HG03432 (cell line): ENCODE measurements around the gene DUSP22.

Experiments
- ATAC-seq: cut with Tn5 transposase; IDR thresholded peaks from one replicate; pipeline ENCODE4 v1.9.1; 2021; ENCODE audit warnings: mild to moderate bottlenecking, moderate library complexity; ENCODE audit not compliant: unreplicated experiment

The DUSP22 gene

DNA sequence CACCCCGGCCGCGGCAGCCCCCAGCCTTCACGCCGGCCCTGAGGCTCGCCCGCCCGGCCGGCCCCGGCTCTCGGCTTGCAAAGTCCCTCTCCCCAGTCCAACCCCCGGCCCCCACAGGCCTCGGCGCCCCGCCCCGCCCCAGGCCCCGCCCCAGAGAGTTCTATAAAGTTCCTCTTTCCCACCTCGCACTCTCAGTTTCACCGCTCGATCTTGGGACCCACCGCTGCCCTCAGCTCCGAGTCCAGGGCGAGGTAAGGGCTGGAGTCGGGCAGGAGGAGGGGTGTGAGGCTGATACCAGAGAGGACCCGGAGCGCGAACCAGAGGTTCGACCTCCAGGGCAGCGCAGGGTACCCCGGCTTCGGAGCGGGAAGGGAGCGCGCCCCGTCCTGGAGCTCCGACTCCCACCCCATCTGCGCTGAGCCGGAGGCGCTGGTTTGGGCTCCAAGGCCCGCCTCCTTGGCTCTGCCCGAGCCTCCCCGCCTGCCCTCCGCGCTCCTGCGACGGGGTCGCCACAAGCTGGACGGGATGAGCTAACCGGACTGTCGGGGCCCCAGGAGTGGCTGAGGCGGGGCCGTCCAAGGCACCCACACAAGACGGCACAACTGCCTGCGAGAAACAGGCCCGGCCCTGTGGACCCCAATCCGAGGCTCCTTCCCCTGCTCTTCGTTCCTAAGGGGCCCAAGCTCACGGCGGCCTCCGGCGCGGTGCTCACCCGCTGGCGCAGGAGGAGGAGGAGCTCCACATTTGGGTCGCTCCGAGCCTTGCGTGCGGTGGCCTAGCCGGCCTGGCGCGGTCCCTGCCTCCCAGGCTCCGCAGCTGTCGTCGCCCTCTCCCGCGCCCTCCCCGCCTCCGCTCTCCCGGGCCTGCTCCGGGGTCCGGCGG is 99.5 kb downstream of the DUSP22 start, which contains the start of gene IRF4:
TSS of gene IRF4 (plus strand) at position 194 of the 882 bp plus-strand sequence. CDS start 1,401 bp downstream, outside the sequence.
- peak; percentile 49 for ATAC-seq

DNA sequence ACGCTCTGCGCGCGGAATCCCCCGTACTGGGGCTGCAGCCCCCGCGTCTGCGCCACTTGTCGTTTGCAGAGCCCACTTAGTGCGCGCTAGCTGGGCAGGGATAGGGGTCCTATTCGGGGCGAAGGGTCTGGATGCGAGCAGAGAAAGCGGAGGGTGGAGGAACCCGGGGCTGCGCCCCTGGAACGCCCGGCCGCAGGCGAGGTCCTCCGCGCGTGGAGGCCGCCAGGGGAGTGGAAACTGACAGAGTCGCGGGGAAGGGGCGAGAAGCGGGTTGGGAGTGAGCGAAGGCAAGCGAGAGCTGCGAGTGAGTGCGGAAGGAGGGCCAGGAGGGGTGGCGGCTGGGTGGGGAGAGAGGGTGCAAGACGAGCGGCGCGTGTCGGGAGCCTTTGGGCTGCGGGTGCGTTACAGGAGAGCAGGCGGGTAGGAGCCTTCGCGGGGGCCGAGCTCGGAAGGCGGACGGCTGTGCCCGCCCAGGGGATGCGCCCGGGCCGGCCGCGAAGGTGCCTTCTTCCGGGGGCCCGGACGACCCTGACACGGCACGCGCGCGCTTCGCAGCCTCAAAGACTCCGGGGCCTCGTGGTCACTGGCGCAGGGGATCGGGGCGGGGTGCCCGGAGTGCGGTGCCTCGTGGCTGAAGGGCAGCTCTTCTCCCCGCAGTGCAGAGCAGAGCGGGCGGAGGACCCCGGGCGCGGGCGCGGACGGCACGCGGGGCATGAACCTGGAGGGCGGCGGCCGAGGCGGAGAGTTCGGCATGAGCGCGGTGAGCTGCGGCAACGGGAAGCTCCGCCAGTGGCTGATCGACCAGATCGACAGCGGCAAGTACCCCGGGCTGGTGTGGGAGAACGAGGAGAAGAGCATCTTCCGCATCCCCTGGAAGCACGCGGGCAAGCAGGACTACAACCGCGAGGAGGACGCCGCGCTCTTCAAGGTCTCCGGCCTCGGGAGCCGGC is 100.4 kb downstream of the DUSP22 start:
- no peak for ATAC-seq

DNA sequence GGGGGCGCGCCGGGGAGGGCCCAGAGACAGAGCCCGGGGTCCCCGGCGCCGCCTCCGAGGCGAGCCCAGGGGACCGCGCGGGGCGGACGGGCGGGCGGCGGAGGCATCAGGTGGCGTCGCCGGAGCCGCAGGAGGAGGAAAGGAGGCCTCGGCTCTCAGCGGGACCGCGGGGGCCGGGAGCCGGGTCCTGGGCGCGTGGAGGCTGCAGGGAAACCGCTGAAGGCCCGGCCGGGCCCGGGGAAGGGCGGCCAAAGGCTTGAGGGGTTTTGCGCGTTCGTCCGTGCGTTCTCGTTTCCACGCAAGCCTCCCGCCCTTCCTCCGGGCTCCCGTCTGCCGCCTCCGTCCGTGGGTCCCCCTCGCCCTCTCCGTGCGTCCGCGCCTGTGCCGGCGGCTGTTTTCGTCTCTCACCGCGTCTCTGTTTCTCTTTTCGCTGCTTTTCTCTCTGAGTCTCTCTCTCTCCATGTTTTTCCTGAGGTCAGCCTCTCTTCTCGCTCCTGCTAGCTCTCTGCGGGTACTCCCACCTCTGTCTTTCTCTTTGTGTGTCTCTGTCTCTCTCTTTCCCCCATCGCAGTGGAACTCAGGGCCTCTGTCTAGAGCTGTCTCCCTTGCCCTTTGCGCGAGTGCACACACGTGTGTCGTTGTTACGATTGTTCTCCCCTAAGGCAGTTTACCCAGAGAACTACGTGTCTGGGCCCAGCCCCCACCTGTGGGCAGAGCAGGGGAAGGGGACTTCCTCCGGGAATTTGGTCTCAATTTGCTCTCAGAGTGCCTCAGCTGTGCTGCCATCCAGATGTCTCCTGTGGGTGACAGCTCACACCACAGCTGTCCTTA is 101.3 kb downstream of the DUSP22 start:
- ATAC-seq: no peak

DNA sequence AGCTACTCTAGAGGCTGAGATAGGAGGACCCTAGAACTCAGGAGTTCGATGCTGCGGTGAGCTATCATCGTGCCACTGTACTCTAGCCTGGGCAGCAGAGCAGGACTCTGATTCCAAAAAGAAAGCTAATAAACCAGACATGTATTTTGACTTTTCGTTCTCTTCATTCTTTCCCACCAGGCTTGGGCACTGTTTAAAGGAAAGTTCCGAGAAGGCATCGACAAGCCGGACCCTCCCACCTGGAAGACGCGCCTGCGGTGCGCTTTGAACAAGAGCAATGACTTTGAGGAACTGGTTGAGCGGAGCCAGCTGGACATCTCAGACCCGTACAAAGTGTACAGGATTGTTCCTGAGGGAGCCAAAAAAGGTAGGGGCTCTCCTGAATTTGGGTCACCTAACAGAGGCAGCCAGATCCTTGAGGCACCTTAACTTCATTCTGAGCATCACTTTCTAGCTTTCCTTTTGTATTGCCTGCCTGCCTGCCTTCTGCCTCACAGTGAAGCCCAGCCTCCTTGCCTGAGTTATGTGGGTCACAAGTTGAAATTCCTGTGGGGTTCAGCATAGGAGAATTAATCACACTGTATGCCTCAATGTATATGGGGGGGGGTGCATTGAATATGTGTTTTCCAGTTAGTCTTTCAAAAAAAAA is 102.5 kb downstream of the DUSP22 start:
- ATAC-seq: no peak

DNA sequence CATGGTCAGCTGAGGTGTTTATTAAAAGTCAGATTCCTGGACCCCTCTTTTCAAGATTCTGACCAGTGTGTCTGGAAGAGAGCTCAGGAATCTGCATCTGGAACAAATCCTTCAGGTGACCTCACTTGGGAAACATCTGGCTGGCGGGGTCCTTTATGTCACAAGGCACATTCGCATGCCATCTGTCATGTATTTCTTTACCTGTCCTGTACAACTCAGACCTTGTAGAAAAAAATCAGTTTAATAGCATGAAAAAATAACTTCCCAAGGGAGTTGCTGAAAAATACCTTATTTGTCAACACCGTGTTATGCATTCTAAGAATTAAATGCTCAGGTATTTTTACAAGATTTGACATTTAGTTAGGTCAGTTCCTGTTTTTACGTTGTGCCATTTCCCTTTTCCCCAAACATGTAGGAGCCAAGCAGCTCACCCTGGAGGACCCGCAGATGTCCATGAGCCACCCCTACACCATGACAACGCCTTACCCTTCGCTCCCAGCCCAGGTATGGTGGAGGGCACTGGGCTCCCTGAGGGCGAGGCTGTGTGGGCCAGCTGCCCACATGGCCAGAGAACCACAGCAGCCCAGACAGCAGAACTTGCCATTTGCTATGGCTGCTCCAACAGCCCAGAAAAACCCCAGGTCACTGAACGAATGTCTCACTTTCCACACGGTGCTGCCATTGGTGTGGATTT is 103.3 kb downstream of the DUSP22 start:
- ATAC-seq: no peak

DNA sequence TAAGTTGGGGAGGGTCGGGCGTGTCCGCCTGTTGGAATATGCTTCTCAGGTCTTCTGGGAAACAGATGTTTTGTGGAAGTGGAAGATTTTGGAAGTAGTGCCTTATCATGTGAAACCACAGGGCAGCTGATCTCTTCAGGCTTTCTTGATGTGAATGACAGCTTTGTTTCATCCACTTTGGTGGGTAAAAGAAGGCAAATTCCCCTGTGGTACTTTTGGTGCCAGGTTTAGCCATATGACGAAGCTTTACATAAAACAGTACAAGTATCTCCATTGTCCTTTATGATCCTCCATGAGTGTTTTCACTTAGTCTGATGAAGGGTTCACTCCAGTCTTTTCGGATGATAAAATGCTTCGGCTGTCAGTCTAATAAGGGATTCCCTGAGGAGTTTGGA is 103.8 kb downstream of the DUSP22 start:
- ATAC-seq: no peak

DNA sequence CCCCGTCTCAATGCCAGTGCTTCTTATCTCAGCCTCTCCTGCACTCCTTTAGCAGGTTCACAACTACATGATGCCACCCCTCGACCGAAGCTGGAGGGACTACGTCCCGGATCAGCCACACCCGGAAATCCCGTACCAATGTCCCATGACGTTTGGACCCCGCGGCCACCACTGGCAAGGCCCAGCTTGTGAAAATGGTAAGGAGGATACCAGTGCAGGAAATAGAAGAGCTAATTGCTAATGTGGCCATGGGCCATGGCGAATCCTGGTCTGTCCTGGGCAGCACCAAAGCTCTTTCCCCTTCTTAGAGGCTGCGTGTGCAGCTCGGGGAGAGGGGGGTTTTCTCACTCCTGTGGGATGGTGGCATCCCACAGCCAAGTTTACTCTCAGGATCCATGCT is 104.8 kb downstream of the DUSP22 start:
- no peak for ATAC-seq

DNA sequence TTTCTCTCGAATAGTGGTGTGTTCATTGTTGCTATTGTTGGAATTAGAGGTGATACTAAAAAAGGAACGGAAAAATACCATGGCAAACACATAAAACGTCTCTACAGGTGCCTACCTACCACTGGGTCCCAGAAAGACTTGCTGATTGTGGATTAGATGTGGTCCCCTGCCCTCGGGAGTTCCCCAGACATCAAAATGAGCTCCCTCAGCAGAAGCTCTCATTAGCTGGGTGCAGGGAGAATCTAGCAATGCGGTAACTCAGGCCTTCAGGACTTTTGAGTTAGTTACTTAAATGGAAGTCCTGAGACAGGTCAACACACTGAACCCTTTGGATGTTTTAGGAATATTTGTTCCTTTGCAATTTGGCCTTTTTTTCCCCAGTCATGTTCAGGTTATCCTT is 105.3 kb downstream of the DUSP22 start:
- no peak for ATAC-seq

DNA sequence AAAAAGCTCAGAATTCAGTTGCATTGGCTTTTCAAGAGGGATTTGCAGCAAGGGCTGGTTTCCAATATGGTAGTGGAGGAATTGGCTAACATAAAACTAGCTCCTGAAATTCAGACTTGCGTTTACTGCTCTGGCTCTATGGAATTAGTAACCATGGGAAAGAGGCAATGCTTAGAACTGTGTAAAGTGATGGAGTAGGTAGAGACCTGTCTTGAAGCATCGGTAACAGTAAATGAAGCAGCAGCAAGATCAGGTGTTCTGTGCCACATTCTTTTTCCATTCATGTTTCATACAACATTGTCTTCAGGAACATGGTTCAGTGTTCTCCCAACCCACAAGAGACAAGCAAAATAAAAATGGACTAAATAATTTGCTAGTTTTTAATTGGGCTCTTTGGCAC is 105.8 kb downstream of the DUSP22 start:
- no peak for ATAC-seq

DNA sequence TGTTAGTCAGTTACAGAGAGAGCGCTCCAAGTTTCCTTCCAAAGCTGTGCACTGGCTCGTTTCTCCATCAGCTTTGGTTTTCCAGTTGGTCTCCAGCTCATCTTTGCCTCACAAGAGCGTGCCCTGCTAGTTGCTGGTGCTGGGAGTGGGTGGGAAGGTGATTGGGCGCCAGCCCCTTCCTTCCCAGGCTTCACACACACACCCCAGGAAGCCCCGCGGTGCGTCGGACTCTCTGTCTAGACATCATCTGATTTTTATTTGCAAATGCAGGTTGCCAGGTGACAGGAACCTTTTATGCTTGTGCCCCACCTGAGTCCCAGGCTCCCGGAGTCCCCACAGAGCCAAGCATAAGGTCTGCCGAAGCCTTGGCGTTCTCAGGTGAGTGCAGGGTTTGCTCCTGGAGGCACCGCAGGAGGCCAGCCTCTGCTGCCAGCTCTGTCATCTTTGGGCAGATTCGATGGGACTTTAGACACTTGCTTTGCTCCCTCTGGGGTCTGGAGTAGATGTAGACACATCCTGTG is 106.3 kb downstream of the DUSP22 start:
- no peak for ATAC-seq

DNA sequence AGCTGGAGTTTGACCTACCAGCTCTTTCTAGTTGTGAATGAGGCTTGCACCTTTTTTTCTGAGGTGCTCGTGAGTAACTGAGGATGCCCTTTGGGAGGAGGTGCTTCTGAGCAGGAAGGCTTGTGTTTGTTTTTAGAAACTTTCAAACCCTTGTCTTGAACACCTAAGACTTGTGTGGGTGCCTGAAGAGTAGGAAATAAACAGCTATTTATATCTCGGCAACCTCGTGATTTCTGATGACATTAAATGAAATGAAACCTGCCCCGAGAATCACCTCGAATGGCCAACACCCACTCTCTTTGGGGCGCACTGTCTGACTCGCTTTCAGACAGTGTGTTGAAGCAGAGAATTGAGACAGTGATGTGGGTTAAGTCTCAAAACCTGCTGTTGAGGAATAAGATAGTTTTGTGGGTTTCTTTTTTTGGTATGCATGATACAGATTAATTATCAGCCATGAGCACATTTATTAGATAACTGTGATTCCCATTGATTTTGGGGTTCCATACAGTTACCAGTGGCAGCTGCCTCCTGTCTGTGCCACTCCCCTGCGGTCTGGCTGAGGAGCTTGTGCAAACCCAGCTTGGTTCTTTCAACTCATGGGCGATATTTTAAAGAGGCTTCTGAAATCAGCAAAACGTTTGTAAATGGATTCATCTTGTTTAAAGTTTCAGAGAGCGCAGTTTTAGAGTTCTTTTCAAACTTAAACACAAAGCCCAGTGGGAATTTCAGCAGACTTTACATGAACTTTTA is 107.7 kb downstream of the DUSP22 start:
- peak; percentile 50 for ATAC-seq

DNA sequence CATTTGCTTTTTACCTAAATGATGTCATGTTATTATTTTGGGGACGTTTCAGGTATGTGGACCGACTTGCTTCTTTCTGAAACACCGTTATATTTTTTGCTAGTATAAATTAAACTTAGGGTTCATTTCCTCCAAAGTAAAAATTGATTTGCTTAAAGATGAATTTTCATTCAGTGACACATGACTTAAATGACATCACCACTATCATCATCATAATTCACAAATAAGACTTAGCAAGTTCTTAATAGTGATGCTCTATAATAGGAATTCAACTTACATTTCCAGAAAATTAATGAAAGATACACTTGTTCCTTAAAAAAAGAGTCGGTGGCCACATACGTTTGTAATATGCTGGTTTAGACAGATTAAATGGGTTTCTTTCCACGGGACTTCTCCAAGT is 108.5 kb downstream of the DUSP22 start:
- no peak for ATAC-seq
